ENCODE data around the gene MYOD1. TPM values are rescaled to one million over a fixed set of nuclear protein-coding genes. Genes with fewer than 3 reads are reported as not detected.

Gene MYOD1
- total RNA-seq, 4 donors from 2014 or later = not detected

DNA sequence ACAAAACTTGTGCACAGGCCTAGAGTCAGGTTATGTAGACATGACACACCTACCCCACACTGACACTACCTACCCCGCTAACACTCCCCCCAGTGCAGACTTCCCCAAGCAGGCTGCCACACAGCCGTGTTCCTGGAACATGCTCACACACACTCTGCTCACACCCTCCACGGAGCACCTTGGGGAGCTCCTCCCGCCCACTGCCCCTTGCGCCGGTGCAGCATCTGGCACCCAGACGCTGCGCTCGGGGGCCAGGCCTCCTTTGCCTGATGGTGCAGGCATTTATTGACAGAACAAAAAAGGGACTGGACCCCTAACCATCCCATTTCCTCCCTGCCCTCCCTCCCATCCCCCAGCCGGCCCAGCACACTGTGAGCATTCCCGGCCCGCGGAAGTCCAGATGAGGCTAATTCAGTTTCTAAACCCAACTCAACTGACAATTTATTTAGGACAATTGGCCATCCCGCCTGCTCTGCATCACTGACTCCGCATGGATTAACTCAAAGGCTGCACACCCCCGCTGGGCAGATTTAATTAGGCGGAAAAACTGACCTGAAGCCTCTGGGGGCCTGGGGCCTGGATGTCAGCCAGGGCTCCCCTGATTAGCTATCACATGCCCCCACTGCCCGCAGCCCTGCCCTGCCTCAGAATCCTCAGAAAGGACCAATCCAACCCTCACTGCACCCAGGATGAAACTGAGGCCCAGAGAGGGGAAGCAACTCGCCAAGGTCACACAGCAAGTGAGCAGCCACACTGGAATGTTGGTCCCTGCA is 45.3 kb downstream of the MYOD1 start:
- no peak for ATAC-seq
- Histone ChIP-seq H3K27me3 (no peaks in the 10 kb centered on the region), H3K4me1 (no peaks in the 10 kb centered on the region), H3K27ac (no peak overlapping the region), H3K36me3 (no peaks in the 10 kb centered on the region), H3K4me3 (no peak overlapping the region), H3K9me3 (no peaks in the 10 kb centered on the region)
- 81 to 100% methylated on average over 1 to 3 of the region's 19 CpGs for WGBS, 2 donors (ENCODE audit: low coverage in 1 of 2)
- no peak for TF ChIP-seq POLR2AphosphoS5 (IDR thresholded peaks at IDR 0.05)
- TF ChIP-seq POLR2A (IDR thresholded peaks at IDR 0.05) = no peak
- TF ChIP-seq, protein P1, sequence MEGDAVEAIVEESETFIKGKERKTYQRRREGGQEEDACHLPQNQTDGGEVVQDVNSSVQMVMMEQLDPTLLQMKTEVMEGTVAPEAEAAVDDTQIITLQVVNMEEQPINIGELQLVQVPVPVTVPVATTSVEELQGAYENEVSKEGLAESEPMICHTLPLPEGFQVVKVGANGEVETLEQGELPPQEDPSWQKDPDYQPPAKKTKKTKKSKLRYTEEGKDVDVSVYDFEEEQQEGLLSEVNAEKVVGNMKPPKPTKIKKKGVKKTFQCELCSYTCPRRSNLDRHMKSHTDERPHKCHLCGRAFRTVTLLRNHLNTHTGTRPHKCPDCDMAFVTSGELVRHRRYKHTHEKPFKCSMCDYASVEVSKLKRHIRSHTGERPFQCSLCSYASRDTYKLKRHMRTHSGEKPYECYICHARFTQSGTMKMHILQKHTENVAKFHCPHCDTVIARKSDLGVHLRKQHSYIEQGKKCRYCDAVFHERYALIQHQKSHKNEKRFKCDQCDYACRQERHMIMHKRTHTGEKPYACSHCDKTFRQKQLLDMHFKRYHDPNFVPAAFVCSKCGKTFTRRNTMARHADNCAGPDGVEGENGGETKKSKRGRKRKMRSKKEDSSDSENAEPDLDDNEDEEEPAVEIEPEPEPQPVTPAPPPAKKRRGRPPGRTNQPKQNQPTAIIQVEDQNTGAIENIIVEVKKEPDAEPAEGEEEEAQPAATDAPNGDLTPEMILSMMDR (IDR thresholded peaks at IDR 0.05) = no peak

DNA sequence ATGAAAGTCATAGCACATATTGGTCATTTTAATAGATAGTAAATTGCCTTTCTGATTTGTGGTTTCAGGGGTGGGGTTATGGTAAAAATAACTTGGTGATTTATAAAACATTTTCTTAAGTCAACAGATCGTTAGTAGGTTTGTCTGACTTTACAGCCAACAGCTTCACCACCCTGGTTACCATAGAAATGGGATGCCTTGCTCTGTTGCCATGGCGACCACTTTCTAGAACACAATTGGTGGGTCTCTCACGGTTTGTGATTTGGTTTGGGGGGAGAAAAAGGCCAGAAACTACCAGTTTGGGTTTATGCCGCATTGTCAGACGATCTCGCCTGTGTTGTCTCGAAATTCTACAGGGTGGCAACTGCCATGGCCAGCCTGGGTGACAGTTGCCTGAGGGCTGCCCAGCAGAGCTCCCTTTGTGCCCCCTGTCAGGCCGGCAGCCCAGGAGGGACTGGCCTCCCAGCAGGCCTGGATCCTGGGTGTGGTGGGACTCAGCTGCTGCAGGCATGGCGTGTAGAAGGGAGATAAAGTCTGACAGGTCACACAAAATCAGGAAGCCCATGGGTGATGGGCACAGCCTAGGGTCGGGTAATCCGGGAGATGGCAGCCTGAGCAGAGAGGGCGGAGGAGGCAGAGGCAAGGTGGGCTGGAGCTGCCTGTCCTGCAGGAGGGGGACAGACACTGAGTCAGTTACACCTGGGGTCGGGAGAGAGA is 46.1 kb downstream of the MYOD1 start:
- Histone ChIP-seq H3K4me1 (no peaks in the 10 kb centered on the region), H3K36me3 (no peaks in the 10 kb centered on the region), H3K9me3 (no peaks in the 10 kb centered on the region), H3K27me3 (no peaks in the 10 kb centered on the region), H3K4me3 (no peak overlapping the region), H3K27ac (no peak overlapping the region)
- WGBS, 2 donors (ENCODE audit: low coverage in 1 of 2) = 60 to 80% methylated on average over 4 to 9 of the region's 13 CpGs
- no peak for ATAC-seq
- TF ChIP-seq, protein P1 (IDR thresholded peaks at IDR 0.05) = no peak
- TF ChIP-seq EP300 (IDR thresholded peaks at IDR 0.05) = no peak
- TF ChIP-seq POLR2A (IDR thresholded peaks at IDR 0.05) = no peak
- TF ChIP-seq POLR2AphosphoS5 (IDR thresholded peaks at IDR 0.05) = no peak

DNA sequence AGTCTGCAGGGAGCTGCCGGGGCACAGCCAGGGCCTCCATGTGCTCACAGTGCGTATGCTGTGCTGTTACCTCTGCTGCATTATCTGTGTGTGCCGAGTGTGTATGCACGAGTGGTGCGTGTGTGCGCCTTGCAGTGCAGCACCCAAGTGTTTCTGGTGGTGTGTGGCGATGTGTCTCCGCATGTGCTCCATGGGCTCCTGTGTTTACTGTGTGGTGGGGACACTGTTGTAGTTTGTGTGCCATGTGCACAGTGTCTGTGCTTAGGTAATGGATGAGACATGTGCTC is 46.6 kb downstream of the MYOD1 start:
- no peak for ATAC-seq
- H3K9me3 ChIP-seq = no peaks in the 10 kb centered on the region
- H3K4me3 ChIP-seq = no peak overlapping the region
- 80 to 90% methylated on average over 1 to 8 of the region's 8 CpGs for WGBS, 2 donors (ENCODE audit: low coverage in 1 of 2)
- no peaks in the 10 kb centered on the region for H3K27me3 ChIP-seq
- TF ChIP-seq POLR2AphosphoS5 (IDR thresholded peaks at IDR 0.05) (no peak), EP300 (IDR thresholded peaks at IDR 0.05) (no peak), POLR2A (IDR thresholded peaks at IDR 0.05) (no peak)
- TF ChIP-seq, protein P1 (IDR thresholded peaks at IDR 0.05) = no peak
- no peaks in the 10 kb centered on the region for H3K4me1 ChIP-seq
- no peak overlapping the region for H3K27ac ChIP-seq
- H3K36me3 ChIP-seq = no peaks in the 10 kb centered on the region

DNA sequence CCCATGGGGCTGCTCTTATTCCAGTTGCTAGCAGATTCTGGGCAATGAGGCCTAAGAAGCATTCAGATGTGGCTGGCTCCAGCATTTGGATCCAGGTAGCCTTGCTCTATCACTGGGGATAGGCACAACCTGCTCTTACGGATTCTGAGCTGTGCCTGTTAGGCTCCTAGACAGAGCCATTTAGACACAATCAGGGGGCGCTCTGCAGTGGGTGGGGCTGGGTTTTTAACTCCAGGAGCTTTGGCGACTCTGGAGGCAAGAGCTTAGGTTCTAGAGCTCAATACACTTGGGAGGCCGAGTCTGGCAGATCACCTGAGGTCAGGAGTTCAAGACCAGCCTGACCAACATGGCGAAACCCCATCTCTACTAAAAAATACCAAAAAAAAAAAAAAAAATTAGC is 47.2 kb downstream of the MYOD1 start:
- 67 to 100% methylated on average over 1 to 2 of the region's 5 CpGs for WGBS, 2 donors (ENCODE audit: low coverage in 1 of 2)
- TF ChIP-seq POLR2AphosphoS5 (IDR thresholded peaks at IDR 0.05) (no peak), POLR2A (IDR thresholded peaks at IDR 0.05) (no peak), EP300 (IDR thresholded peaks at IDR 0.05) (no peak)
- TF ChIP-seq, protein P1 (IDR thresholded peaks at IDR 0.05) = no peak

More for the DNA sequence above, 47.2 kb downstream of the MYOD1 start:
- no peaks in the 10 kb centered on the region for H3K9me3 ChIP-seq
- no peak for ATAC-seq
- H3K27ac ChIP-seq = no peak overlapping the region
- no peaks in the 10 kb centered on the region for H3K27me3 ChIP-seq
- H3K36me3 ChIP-seq = no peaks in the 10 kb centered on the region
- H3K4me1 ChIP-seq = no peaks in the 10 kb centered on the region
- no peak overlapping the region for H3K4me3 ChIP-seq

Measured in gastroesophageal sphincter (tissue), 4 donors.